Measurements from ENCODE around the gene EIF1AD. TPM values are rescaled to one million over a fixed set of nuclear protein-coding genes. Genes with fewer than 3 reads are reported as not detected.
"Not testable (repeated sequence)": the region's sequence is repeated elsewhere in the genome, so short reads cannot be mapped to it uniquely, and the experiment has no call there.

Gene EIF1AD
- total RNA-seq, 1 donor from 2014 or later: 22.2 TPM

DNA sequence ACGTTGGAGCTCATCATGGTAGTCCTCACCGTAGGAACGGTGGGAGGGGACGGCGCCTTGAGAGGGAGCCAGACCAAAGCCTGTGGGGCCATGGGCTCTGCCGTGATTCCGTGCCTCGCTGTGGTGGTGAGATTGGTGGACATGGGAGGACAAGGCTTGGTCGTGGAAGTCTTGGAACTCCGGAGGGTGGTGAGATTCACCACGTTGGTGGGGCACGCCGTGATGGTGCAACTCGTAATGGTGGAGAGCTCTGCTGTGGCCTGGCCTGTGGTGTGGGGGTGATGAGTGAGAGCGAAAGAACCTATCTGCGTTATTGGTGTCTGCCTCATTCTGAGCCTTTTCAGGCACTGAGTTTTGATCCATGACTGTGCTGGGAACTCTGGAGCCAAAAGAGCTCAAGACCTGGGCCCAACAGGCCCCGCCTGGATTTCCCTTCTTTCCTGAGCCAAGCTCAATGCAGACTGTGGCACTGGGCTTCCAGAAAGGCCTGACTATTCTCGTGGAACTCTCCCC is 24.1 kb upstream of the EIF1AD start, which contains the start of gene CATSPER1:
Gene CATSPER1, minus strand, starts transcription at position 463 of the 513 bp plus-strand sequence. Its CDS starts 100 bp downstream, at position 363.
- Histone ChIP-seq H3K9ac (no peak within 1 kb of the TSS), H3F3A (ENCODE audit: low read depth) (no peaks in the 10 kb centered on the region), H3K4me3 (no peak within 1 kb of the TSS), H4K20me1 (ENCODE audit: low read depth) (no peaks in the 10 kb centered on the region), H3K79me2 (ENCODE audit: low read depth) (no peaks in the 10 kb centered on the region), H2AFZ (replicated peaks) (no peak within 1 kb of the TSS), H3K27ac (no peak within 1 kb of the TSS), H3K9me3 (ENCODE audit: low read depth) (no peaks in the 10 kb centered on the region), H3K4me2 (no peak within 1 kb of the TSS), H3K36me3 (no peaks in the 10 kb centered on the region), H3K27me3 (peaks cover 29% of the 10 kb centered on the region), H3K4me1 (no peaks in the 10 kb centered on the region)
- DNase-seq (ENCODE audit: low spot score): no peak
- H3K27ac Mint-ChIP-seq: no peak within 1 kb of the TSS
- H3K4me1 Mint-ChIP-seq: peaks cover 4% of the 10 kb centered on the region
- H3K9me3 Mint-ChIP-seq: no peaks in the 10 kb centered on the region
- peak within 1 kb of the TSS; percentile 24 for H3K4me3 Mint-ChIP-seq
- H3K36me3 Mint-ChIP-seq: no peaks in the 10 kb centered on the region
- peaks cover 12% of the 10 kb centered on the region for H3K27me3 Mint-ChIP-seq (ENCODE audit: insufficient read depth, low read depth)
- TF ChIP-seq EZH2phosphoT487 (IDR thresholded peaks at IDR 0.05): no peak
- TF ChIP-seq EZH2 (IDR thresholded peaks at IDR 0.05): no peak
- TF ChIP-seq CTCF (IDR thresholded peaks at IDR 0.05): no peak

GRCh38 chr11:66023186-66023440 is 21.2 kb upstream of the EIF1AD start:
- not testable (repeated sequence) for H3F3A ChIP-seq (ENCODE audit: low read depth); H3K9me3 Mint-ChIP-seq; H3K36me3 Mint-ChIP-seq

GRCh38 chr11:66022401-66023185 is 20.6 kb upstream of the EIF1AD start:
- Histone ChIP-seq H3K4me2 (no peak overlapping the region), H3K27ac (no peak overlapping the region), H3K27me3 (peaks cover 29% of the 10 kb centered on the region), H3K9ac (no peak overlapping the region), H4K20me1 (ENCODE audit: low read depth) (no peaks in the 10 kb centered on the region), H2AFZ (replicated peaks) (peak overlapping the region; percentile 82), H3K4me3 (no peak overlapping the region), H3K9me3 (ENCODE audit: low read depth) (no peaks in the 10 kb centered on the region), H3K36me3 (no peaks in the 10 kb centered on the region), H3K4me1 (no peaks in the 10 kb centered on the region), H3K79me2 (ENCODE audit: low read depth) (no peaks in the 10 kb centered on the region), H3F3A (ENCODE audit: low read depth) (no peaks in the 10 kb centered on the region)
- peak overlapping the region; percentile 35 for H3K27ac Mint-ChIP-seq
- DNase-seq (ENCODE audit: low spot score): peak; percentile 90
- H3K9me3 Mint-ChIP-seq: no peaks in the 10 kb centered on the region
- peak; percentile 94 for TF ChIP-seq CTCF (IDR thresholded peaks at IDR 0.05)
- peak; percentile 71 for TF ChIP-seq EZH2 (IDR thresholded peaks at IDR 0.05)
- peak; percentile 33 for TF ChIP-seq EZH2phosphoT487 (IDR thresholded peaks at IDR 0.05)
- H3K27me3 Mint-ChIP-seq (ENCODE audit: insufficient read depth, low read depth): peaks cover 12% of the 10 kb centered on the region
- H3K4me3 Mint-ChIP-seq: peak overlapping the region; percentile 7
- peaks cover 4% of the 10 kb centered on the region for H3K4me1 Mint-ChIP-seq
- no peaks in the 10 kb centered on the region for H3K36me3 Mint-ChIP-seq

More at GRCh38 chr11:66023186-66023440, 21.2 kb upstream of the EIF1AD start:
- peaks cover 29% of the 10 kb centered on the region for H3K27me3 ChIP-seq
- not testable (repeated sequence) for H3K4me2 ChIP-seq; H3K4me3 ChIP-seq; H2AFZ ChIP-seq (replicated peaks); DNase-seq (ENCODE audit: low spot score); H3K4me1 ChIP-seq; H4K20me1 ChIP-seq (ENCODE audit: low read depth); H3K4me1 Mint-ChIP-seq; H3K79me2 ChIP-seq (ENCODE audit: low read depth); H3K36me3 ChIP-seq; H3K4me3 Mint-ChIP-seq; H3K9me3 ChIP-seq (ENCODE audit: low read depth); H3K27ac ChIP-seq; H3K27ac Mint-ChIP-seq; H3K9ac ChIP-seq
- peaks cover 13% of the 10 kb centered on the region for H3K27me3 Mint-ChIP-seq (ENCODE audit: insufficient read depth, low read depth)
